ENCODE measurements around the gene TTC28. TPM values are rescaled to one million over a fixed set of nuclear protein-coding genes. Genes with fewer than 3 reads are reported as not detected.
A peak's percentile ranks its signal among the peaks of the same experiment; 100 is the strongest.

Gene TTC28
- total RNA-seq, 1 donor from 2014 or later = 46.2 TPM

DNA sequence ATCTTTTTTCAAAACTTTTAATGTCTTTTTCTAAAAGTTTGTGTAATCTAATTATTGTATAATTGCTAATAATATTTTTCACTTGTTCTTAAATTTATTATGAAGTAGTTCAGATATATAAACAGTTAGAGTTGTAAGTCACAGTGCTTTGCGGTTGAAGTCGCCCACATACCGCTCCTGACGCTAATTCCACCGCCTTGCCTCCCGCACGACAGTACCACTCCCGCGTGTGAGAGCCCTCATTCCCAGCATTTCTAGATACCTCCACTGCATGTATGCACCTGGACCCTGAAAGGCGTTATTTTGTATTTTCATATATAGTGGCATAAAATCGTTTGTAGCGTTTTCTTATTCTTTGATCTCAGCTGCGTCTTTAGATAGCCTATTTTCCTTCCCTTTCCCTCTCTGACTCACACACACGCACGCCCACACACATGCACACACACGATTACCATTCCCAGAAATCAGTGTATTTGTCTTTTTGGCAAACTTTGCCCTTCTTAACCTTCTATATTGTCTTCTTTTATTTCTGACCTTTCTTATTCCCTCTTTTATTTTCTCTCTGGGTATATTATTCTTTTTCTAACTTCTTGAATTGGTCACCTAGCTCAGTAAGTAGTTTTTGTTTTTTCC lies 704.1 kb downstream of the TTC28 start:
- Histone ChIP-seq H3K27me3 (no peaks in the 10 kb centered on the region), H3F3A (ENCODE audit: low read depth) (peaks cover 45% of the 10 kb centered on the region), H3K4me3 (no peak overlapping the region), H3K79me2 (ENCODE audit: low read depth) (peaks cover 10% of the 10 kb centered on the region), H3K36me3 (no peaks in the 10 kb centered on the region), H3K9ac (no peak overlapping the region), H3K9me3 (ENCODE audit: low read depth) (no peaks in the 10 kb centered on the region), H2AFZ (replicated peaks) (no peak overlapping the region), H4K20me1 (ENCODE audit: low read depth) (no peaks in the 10 kb centered on the region), H3K27ac (no peak overlapping the region), H3K4me1 (peaks cover 42% of the 10 kb centered on the region), H3K4me2 (no peak overlapping the region)
- H3K27me3 Mint-ChIP-seq (ENCODE audit: insufficient read depth, low read depth) = no peaks in the 10 kb centered on the region
- H3K36me3 Mint-ChIP-seq = peaks cover 3% of the 10 kb centered on the region
- peaks cover 3% of the 10 kb centered on the region for H3K9me3 Mint-ChIP-seq
- TF ChIP-seq, protein P1, sequence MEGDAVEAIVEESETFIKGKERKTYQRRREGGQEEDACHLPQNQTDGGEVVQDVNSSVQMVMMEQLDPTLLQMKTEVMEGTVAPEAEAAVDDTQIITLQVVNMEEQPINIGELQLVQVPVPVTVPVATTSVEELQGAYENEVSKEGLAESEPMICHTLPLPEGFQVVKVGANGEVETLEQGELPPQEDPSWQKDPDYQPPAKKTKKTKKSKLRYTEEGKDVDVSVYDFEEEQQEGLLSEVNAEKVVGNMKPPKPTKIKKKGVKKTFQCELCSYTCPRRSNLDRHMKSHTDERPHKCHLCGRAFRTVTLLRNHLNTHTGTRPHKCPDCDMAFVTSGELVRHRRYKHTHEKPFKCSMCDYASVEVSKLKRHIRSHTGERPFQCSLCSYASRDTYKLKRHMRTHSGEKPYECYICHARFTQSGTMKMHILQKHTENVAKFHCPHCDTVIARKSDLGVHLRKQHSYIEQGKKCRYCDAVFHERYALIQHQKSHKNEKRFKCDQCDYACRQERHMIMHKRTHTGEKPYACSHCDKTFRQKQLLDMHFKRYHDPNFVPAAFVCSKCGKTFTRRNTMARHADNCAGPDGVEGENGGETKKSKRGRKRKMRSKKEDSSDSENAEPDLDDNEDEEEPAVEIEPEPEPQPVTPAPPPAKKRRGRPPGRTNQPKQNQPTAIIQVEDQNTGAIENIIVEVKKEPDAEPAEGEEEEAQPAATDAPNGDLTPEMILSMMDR (IDR thresholded peaks at IDR 0.05) = no peak
- TF ChIP-seq EZH2phosphoT487 (IDR thresholded peaks at IDR 0.05) (no peak), EZH2 (IDR thresholded peaks at IDR 0.05) (no peak)
- H3K4me1 Mint-ChIP-seq = peaks cover 25% of the 10 kb centered on the region
- DNase-seq (ENCODE audit: low spot score) = no peak
- no peak overlapping the region for H3K4me3 Mint-ChIP-seq
- H3K27ac Mint-ChIP-seq = no peak overlapping the region

DNA sequence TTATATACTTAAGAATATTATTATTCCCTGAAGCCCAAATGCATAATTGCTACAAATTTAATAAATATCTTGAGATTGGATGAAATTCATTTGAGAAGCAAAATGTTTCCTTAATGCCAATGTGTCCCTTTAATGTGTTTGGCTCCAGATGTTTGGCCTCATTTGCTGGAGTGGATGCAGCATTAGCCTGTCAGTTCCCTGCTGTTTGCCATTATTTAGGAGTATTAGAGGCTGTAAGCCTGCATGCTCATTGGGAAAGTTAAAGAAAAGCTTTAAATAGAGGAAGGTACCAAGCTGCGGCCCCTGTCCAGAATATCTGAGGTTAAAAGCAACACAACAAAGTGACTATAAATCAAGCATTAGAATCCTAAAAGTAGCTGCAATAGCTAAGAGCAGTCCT lies 705.8 kb downstream of the TTC28 start:
- H3K27me3 Mint-ChIP-seq (ENCODE audit: insufficient read depth, low read depth) = no peaks in the 10 kb centered on the region
- peaks cover 39% of the 10 kb centered on the region for H3F3A ChIP-seq (ENCODE audit: low read depth)
- peak overlapping the region; percentile 31 for H3K4me3 Mint-ChIP-seq
- H3K36me3 Mint-ChIP-seq = peaks cover 17% of the 10 kb centered on the region
- H3K4me3 ChIP-seq = peak overlapping the region; percentile 31
- H3K79me2 ChIP-seq (ENCODE audit: low read depth) = peaks cover 10% of the 10 kb centered on the region
- peak overlapping the region; percentile 65 for H3K27ac ChIP-seq
- H3K36me3 ChIP-seq = no peaks in the 10 kb centered on the region
- TF ChIP-seq EZH2phosphoT487 (IDR thresholded peaks at IDR 0.05) = no peak
- TF ChIP-seq EZH2 (IDR thresholded peaks at IDR 0.05) = no peak
- TF ChIP-seq, protein P1 (IDR thresholded peaks at IDR 0.05) = no peak
- peaks cover 22% of the 10 kb centered on the region for H3K4me1 Mint-ChIP-seq
- H2AFZ ChIP-seq (replicated peaks) = no peak overlapping the region
- no peaks in the 10 kb centered on the region for H4K20me1 ChIP-seq (ENCODE audit: low read depth)
- peaks cover 15% of the 10 kb centered on the region for H3K9me3 Mint-ChIP-seq
- no peaks in the 10 kb centered on the region for H3K27me3 ChIP-seq
- peaks cover 37% of the 10 kb centered on the region for H3K4me1 ChIP-seq
- H3K9ac ChIP-seq = no peak overlapping the region
- no peak overlapping the region for H3K27ac Mint-ChIP-seq
- peak overlapping the region; percentile 74 for H3K4me2 ChIP-seq
- peak; percentile 87 for DNase-seq (ENCODE audit: low spot score)
- H3K9me3 ChIP-seq (ENCODE audit: low read depth) = no peaks in the 10 kb centered on the region

DNA sequence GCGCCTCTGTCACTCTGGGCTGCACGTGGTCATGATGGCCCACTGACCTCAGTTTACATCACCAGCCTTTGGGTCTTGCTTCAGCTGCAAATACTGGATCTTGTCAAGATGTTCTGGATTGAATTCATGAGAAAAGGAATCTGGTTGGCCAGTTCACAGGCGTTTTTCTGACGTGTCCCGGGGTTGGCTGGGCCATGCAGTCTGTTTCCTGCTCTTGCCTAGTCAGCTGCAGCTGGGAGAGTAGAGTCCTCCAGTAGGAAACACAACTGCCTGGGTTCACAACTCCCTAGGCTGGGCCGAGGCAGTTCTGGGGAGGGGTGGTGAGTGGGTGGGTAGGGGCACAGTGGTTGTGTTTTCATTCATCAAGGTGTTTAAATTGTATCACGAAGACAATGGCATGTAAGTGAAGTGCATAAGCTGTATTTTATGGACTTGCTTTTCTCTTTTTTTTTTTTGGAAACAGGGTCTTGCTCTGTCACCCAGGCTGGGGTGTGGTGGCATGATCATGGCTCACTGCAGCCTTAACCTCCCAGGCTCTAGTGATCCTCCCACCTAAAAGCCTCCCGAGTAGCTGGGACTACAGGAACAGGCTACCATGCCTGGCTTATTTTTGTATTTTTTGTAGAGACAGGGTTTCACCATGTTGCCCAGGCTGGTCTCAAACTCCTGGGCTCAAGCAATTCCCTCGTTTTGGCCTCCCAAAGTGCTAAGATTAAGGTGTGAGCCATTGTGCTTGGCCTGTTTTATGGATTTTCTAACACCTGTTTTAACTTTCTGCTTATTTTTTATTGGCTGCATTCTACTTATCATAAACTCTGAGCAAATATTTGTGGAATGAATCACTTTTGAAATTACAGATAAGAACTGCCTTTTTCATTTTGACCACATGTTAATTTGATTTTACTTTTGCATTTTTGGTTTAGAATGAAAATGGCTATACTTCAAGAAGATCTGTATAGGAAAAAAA lies 706.6 kb downstream of the TTC28 start:
- Mint-ChIP-seq H3K4me3 (no peak overlapping the region), H3K4me1 (peaks cover 22% of the 10 kb centered on the region), H3K36me3 (peaks cover 17% of the 10 kb centered on the region), H3K9me3 (peaks cover 16% of the 10 kb centered on the region), H3K27me3 (ENCODE audit: insufficient read depth, low read depth) (no peaks in the 10 kb centered on the region), H3K27ac (no peak overlapping the region)
- Histone ChIP-seq H3K4me1 (peaks cover 37% of the 10 kb centered on the region), H3K4me2 (peak overlapping the region; percentile 74), H3K9me3 (ENCODE audit: low read depth) (no peaks in the 10 kb centered on the region), H3K79me2 (ENCODE audit: low read depth) (peaks cover 10% of the 10 kb centered on the region), H3K9ac (no peak overlapping the region), H3K4me3 (peak overlapping the region; percentile 31), H3K27me3 (no peaks in the 10 kb centered on the region), H2AFZ (replicated peaks) (no peak overlapping the region), H4K20me1 (ENCODE audit: low read depth) (no peaks in the 10 kb centered on the region), H3K27ac (peak overlapping the region; percentile 65), H3K36me3 (no peaks in the 10 kb centered on the region), H3F3A (ENCODE audit: low read depth) (peaks cover 31% of the 10 kb centered on the region)
- TF ChIP-seq EZH2 (IDR thresholded peaks at IDR 0.05) (no peak), EZH2phosphoT487 (IDR thresholded peaks at IDR 0.05) (no peak)
- TF ChIP-seq, protein P1 (IDR thresholded peaks at IDR 0.05) = no peak
- DNase-seq (ENCODE audit: low spot score) = peak; percentile 21
